Caco-2 (cell line): ENCODE data around the gene ANKLE1. TPM values are rescaled to one million over a fixed set of nuclear protein-coding genes. Genes with fewer than 3 reads are reported as not detected.

Experiments
- BruUV-seq: library from RNA; stranded (reverse); fragments of 400-500 nt; replicated peaks from 2 replicates; lab custom pipeline; 2021; lab: Mats Ljungman, UMichigan
- CTCF ChIA-PET: fragments of 300-600 bp; sonication (Branson Sonifier 250); formaldehyde crosslinking; loops from one replicate; lab custom pipeline; 2022; ENCODE audit warnings: antibody characterized with exemption; lab: Charles Lee
- POLR2A ChIA-PET: fragments of 300-600 bp; sonication (Branson Sonifier 250); formaldehyde crosslinking; loops from one replicate; lab custom pipeline; 2022; ENCODE audit warnings: antibody characterized with exemption; lab: Charles Lee
- DNase-seq, 2 experiments: peaks; one replicate each; pipeline versions ENCODE4 v3.0.0 to v3.0.0-alpha.2; 2020 to 2022
- H3K27me3 ChIP-seq: replicated peaks from 2 replicates; pipeline ENCODE4 v1.6.0; 2011; ENCODE audit warnings: low read length; ENCODE audit not compliant: control insufficient read depth, insufficient read depth
- H3K36me3 ChIP-seq: 2 replicates; pipeline ENCODE4 v1.5.1; 2011; ENCODE audit warnings: low read length; ENCODE audit not compliant: control insufficient read depth, insufficient read depth
- H3K4me1 ChIP-seq: fragments of 250-450 bp; sonication (Bioruptor Pico); 2 replicates; pipeline ENCODE4 v1.5.1; 2020; ENCODE audit warnings: mild to moderate bottlenecking
- H3K4me3 ChIP-seq: 2 replicates; pipeline ENCODE4 v1.5.1; 2011; ENCODE audit warnings: low read depth, mild to moderate bottlenecking, control low read depth, low read length
- H3K9me3 ChIP-seq: fragments of 250-450 bp; sonication (Bioruptor Pico); 2 replicates; pipeline ENCODE4 v1.5.1; 2020; ENCODE audit warnings: mild to moderate bottlenecking, moderate library complexity
- H3K27ac Mint-ChIP-seq: one replicate; pipeline ENCODE4 v1.8.0; 2022; ENCODE audit warnings: mixed read lengths; ENCODE audit not compliant: unreplicated experiment
- H3K27me3 Mint-ChIP-seq: one replicate; pipeline ENCODE4 v1.8.0; 2022; ENCODE audit warnings: mixed read lengths; ENCODE audit not compliant: insufficient read depth, unreplicated experiment
- H3K36me3 Mint-ChIP-seq: one replicate; pipeline ENCODE4 v1.8.0; 2022; ENCODE audit warnings: mild to moderate bottlenecking, mixed read lengths; ENCODE audit not compliant: insufficient read depth, unreplicated experiment
- H3K4me1 Mint-ChIP-seq: one replicate; pipeline ENCODE4 v1.8.0; 2022; ENCODE audit warnings: low read depth, mixed read lengths; ENCODE audit not compliant: unreplicated experiment
- H3K4me3 Mint-ChIP-seq: one replicate; pipeline ENCODE4 v1.8.0; 2022; ENCODE audit warnings: mild to moderate bottlenecking, moderate library complexity, mixed read lengths; ENCODE audit not compliant: unreplicated experiment
- H3K9me3 Mint-ChIP-seq: one replicate; pipeline ENCODE4 v1.8.0; 2022; ENCODE audit warnings: mixed read lengths; ENCODE audit not compliant: unreplicated experiment
- CTCF ChIP-seq, 2 experiments: fragments of 200-600 bp in 1 of 2; IDR thresholded peaks; 1 replicate in 1 of 2; 2 replicates in 1 of 2; pipeline versions ENCODE4 v1.5.1 to v1.8.0; 2011 to 2022; ENCODE audit warnings: antibody characterized with exemption in 1 of 2, control low read depth in 1 of 2, inconsistent platforms in 1 of 2, low read depth in 1 of 2, low read length in 1 of 2, mild to moderate bottlenecking in 1 of 2, moderate library complexity in 1 of 2; ENCODE audit not compliant: insufficient read depth in 1 of 2, severe bottlenecking in 1 of 2, unreplicated experiment in 1 of 2
- intact Hi-C: fragments of 100-400 bp; cut with micrococcal nuclease; formaldehyde crosslinking; loops from one replicate; pipeline ENCODE4 v1.10.0; 2022; ENCODE audit not compliant: unreplicated experiment
- total RNA-seq: library from RNA; stranded (reverse); gene quantifications from 2 replicates; pipeline ENCODE4 v1.2.3, GENCODE V29; 2022

ANKLE1 gene
- total RNA-seq, 1 experiment from 2014 or later, result 14.3 TPM

- CTCF ChIA-PET, result no interaction called here
- peak overlapping the region; percentile 92 for H3K27ac Mint-ChIP-seq
- H3K9me3 Mint-ChIP-seq, result no peaks in the 10 kb centered on the region
- intact Hi-C loops, result loop anchor here (5.0 kb wide), 1 partner anchor 34 kb away; the partner anchor contains the start of gene ANKLE1
- no peaks in the 10 kb centered on the region for H3K27me3 Mint-ChIP-seq
- H3K36me3 ChIP-seq, result no peaks in the 10 kb centered on the region
- H3K36me3 Mint-ChIP-seq, result peaks cover 33% of the 10 kb centered on the region
- H3K27me3 ChIP-seq, result no peaks in the 10 kb centered on the region
- TF ChIP-seq CTCF (IDR thresholded peaks at IDR 0.05; ENCODE audit: insufficient read depth in 1 of 2, low read depth in 1 of 2, low read length in 1 of 2, severe bottlenecking in 1 of 2, unreplicated experiment in 1 of 2), result no peak
- no TSS peak for BruUV-seq
- peak overlapping the region; percentile 94 for H3K4me3 Mint-ChIP-seq
- POLR2A ChIA-PET, result interaction anchor here (1.7 kb wide), 1 partner anchor 19 kb away, joined by 4 read pairs; no protein-coding TSS in a partner anchor
- peaks cover 17% of the 10 kb centered on the region for H3K4me1 Mint-ChIP-seq
- H3K9me3 ChIP-seq, result no peaks in the 10 kb centered on the region
- peaks cover 37% of the 10 kb centered on the region for H3K4me1 ChIP-seq
- no peak overlapping the region for H3K4me3 ChIP-seq
- peak; percentile 66 to 81 for DNase-seq
These were observed 33.5 kb upstream of the ANKLE1 start for GRCh38 chr19:17248011-17248776.

- CTCF ChIA-PET, result interaction anchor here (0.9 kb wide), 1 partner anchor 24 kb away, joined by 3 read pairs; the partner anchor contains the start of gene OCEL1
- no peak overlapping the region for H3K4me3 Mint-ChIP-seq
- BruUV-seq, result no TSS peak
- Histone ChIP-seq H3K4me3 (no peak overlapping the region), H3K9me3 (no peaks in the 10 kb centered on the region), H3K36me3 (no peaks in the 10 kb centered on the region), H3K27me3 (no peaks in the 10 kb centered on the region), H3K4me1 (peaks cover 36% of the 10 kb centered on the region)
- peak overlapping the region; percentile 92 for H3K27ac Mint-ChIP-seq
- DNase-seq, result no peak
- intact Hi-C loops, result loop anchor here (5.0 kb wide), 1 partner anchor 32 kb away; the partner anchor contains the start of gene ANKLE1
- TF ChIP-seq CTCF (IDR thresholded peaks at IDR 0.05; ENCODE audit: insufficient read depth in 1 of 2, low read depth in 1 of 2, low read length in 1 of 2, severe bottlenecking in 1 of 2, unreplicated experiment in 1 of 2), result no peak
- peaks cover 17% of the 10 kb centered on the region for H3K4me1 Mint-ChIP-seq
- no peaks in the 10 kb centered on the region for H3K9me3 Mint-ChIP-seq
- POLR2A ChIA-PET, result no interaction called here
- H3K36me3 Mint-ChIP-seq, result peaks cover 20% of the 10 kb centered on the region
- H3K27me3 Mint-ChIP-seq, result no peaks in the 10 kb centered on the region
These were observed 31.7 kb upstream of the ANKLE1 start for GRCh38 chr19:17249887-17250548.

- Mint-ChIP-seq H3K27ac (no peak overlapping the region), H3K4me1 (no peaks in the 10 kb centered on the region), H3K9me3 (no peaks in the 10 kb centered on the region), H3K27me3 (no peaks in the 10 kb centered on the region), H3K4me3 (no peak overlapping the region), H3K36me3 (no peaks in the 10 kb centered on the region)
- DNase-seq, result no peak
- TF ChIP-seq CTCF (IDR thresholded peaks at IDR 0.05; ENCODE audit: insufficient read depth in 1 of 2, low read depth in 1 of 2, low read length in 1 of 2, severe bottlenecking in 1 of 2, unreplicated experiment in 1 of 2), result no peak
- Histone ChIP-seq H3K36me3 (no peaks in the 10 kb centered on the region), H3K4me3 (no peak overlapping the region), H3K27me3 (no peaks in the 10 kb centered on the region), H3K4me1 (peaks cover 13% of the 10 kb centered on the region), H3K9me3 (no peaks in the 10 kb centered on the region)
- no TSS peak for BruUV-seq
- CTCF ChIA-PET, result interaction anchor here (0.7 to 1.1 kb wide), 3 partner anchors 8 to 204 kb away, joined by 3 to 5 read pairs (median 3); no protein-coding TSS in a partner anchor
- POLR2A ChIA-PET, result interaction anchor here (1.4 kb wide), 1 partner anchor 39 kb away, joined by 6 read pairs; no protein-coding TSS in a partner anchor
- intact Hi-C loops, result no loop called here
These were observed 27.1 kb upstream of the ANKLE1 start for GRCh38 chr19:17254636-17255035.
